Mesenteric fat pad (tissue), 1 donor: ENCODE measurements around the gene PPAT. TPM values are rescaled to one million over a fixed set of nuclear protein-coding genes. Genes with fewer than 3 reads are reported as not detected.

Source experiments
- DNase-seq: peaks from one replicate; pipeline ENCODE4 v3.0.0-alpha.2; 2020; ENCODE audit warnings: low spot score
- total RNA-seq: library from RNA; stranded (reverse); fragmentation: NEBNext Ultra II Directional; extraction: Animal tissue kit (Norgen Biotek cat#: 25700); gene quantifications from one replicate; pipeline ENCODE4 v1.2.1, GENCODE V29; 2021
- donor health status: DM: yes; HTN: yes; CAD: no.

Gene PPAT
- total RNA-seq, 1 donor from 2014 or later = 4.8 TPM

DNA sequence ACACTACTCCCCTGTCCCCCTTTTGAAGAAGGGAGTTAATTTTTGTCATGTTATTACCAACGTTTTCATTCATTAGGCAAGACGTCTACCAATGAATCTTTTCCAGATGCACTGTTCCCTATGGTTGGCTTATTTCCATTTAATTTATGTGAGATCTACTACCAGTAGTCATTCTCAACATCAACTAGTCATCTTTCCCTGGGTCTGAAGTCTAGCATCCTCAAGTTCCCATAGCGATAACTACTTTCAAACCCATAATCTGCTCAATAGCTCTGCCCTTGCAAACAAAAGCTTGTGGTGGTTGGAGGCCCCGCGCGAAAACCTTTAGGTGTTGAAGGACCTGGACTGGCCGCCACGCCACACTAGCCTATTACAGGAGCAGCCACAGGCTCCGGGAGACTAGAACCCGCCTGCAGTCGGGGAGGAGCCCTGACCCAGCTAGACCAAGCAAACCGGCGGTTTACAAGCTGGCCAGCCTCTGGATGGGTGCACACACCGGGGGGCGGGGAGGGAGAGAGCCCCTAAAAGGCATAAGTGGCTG is 746 bp downstream of the PPAT start:
- no peak for DNase-seq

- DNase-seq = no peak
Observed at GRCh38 chr4:56433280-56433679, 2.1 kb downstream of the PPAT start.

- no peak for DNase-seq
Observed at GRCh38 chr4:56430203-56430602, 5.2 kb downstream of the PPAT start.

DNA sequence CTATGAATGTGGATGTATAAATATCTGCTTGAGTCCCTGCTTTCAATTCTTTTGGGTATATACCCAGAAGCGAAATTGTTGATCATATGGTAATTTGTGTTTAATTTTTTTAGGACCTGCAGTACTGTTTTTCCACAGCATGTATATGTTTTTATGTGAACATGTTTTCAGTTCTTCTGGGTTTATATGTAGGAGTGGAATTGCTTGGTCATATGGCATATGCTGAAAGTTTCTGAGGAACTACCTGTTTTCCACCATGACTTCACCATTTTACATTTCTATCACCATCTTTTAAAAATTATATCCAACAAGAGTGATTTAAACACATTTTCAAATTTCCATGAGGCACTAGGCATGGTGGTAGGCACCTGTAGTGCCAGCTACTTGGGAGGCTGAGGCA is 8.2 kb downstream of the PPAT start:
- DNase-seq = no peak

DNA sequence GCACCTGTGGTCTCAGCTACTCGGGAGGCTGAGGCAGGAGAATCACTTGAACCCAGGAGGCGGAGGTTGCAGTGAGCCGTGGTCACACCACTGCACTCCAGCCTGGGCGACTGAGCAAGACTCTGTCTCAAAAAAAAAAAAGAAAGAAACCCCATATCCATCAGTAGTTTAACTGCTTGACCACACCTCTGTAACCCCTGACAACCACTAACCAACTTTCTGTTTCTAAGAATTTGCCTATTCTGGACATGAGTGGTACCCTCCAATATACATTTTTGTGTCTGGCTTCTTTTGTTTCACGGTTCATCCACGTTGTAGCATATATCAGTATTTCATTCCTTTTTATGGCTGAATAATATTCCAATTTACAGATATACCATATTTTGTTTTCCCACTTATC is 9.1 kb downstream of the PPAT start:
- DNase-seq = no peak

- DNase-seq = no peak
Observed at GRCh38 chr4:56425518-56425917, 9.9 kb downstream of the PPAT start.

- no peak for DNase-seq
Observed at GRCh38 chr4:56424697-56425514, 10.5 kb downstream of the PPAT start.

GRCh38 chr4:56424176-56424575 is 11.2 kb downstream of the PPAT start:
- DNase-seq = no peak

DNA sequence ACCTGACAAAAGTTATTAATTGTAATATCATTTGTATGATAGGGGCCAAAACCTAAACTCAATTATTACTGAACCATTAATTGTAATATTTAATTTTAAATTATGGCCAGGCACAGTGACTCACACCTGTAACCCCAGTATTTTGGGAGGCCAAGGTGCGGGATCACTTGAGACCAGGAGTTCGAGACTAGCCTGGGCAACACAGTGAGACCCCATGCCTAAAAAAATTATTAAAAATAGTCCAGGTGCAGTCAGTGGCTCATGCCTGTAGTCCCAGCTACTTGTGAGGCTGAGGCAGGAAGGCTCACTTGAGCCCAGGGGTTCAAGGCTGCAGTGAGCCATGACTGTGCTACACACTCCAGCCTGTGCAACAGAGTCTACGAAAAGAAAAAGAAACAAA is 18.0 kb downstream of the PPAT start:
- DNase-seq = no peak

- no peak for DNase-seq
Observed at GRCh38 chr4:56416349-56416748, 19.1 kb downstream of the PPAT start.

- no peak for DNase-seq
Observed at GRCh38 chr4:56414135-56414670, 21.2 kb downstream of the PPAT start.

DNA sequence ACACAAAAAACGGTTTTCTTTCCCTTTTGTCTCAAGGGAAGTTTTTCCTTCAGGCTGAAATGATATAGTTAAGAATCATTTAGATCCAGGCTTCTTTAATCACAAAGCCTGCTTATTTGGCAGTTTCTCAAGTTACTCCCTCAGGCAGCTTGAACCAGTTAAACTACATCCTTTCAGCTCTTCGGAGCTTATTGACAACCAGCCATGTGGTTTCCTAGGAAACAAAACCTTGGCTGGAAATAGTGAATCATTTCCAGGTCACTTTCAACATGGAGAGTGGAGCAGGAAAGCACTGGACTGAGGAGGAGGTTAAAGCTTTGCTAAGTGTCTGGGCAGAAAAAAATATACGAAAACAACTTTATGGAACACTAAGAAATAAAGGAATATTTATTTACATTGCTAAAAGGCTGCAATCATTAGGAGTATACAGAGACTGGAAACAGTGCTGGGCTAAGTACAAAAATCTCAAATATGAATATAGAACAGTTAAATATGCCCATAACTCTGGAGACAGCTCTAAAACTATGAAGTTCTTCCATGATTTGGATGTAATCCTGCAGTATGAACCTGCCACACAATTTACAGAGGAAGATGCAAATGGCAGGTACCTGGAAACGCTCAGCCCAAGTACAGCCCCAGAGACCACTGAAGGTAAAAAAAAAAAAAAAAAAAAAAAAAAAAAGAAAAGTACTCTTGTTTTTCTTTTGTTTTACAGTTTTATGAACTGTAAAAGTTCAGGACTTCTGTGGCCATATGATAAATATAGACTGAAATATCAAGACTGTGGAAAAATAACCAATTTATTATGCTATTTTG is 25.0 kb downstream of the PPAT start:
- DNase-seq = no peak

- no peak for DNase-seq
Observed at GRCh38 chr4:56409511-56410090, 25.8 kb downstream of the PPAT start.

GRCh38 chr4:56408978-56409377 is 26.4 kb downstream of the PPAT start:
- no peak for DNase-seq

DNA sequence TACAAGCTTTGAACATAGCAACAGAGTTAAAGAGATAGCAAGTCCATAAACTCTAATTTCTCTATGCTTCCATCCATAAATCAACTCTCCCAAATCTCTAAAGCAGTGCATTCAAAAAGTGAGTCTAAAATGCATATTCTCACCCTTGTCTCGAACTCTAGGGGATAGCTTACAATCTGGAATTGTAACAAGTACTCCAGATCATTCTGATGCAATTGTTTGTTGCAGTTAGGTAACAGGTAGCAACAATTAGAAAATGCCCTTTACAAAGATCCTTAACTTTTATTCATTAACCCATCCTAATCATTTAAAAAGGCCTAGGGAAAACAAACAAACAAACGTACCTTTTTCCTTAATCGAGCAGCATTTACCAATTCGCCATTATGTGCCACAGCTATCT is 29.3 kb downstream of the PPAT start:
- no peak for DNase-seq

DNA sequence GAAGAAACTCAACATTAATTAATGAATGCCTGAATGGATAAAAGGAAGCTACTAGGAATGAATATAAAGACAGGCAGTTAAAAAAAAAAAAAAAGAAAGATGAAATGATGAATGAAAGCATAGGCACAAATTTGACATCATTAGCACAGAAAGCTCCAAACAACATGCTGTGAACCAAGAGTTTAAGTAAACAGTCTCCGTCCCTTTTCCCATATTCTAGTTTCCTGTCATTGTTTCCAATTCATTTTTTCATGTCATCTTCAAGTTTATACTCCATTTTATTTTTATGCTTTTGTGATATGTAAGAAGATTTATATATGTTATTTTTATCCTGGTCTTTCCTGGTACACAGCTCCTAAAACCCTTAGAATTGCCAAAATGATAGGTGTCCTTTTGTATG is 30.4 kb downstream of the PPAT start:
- no peak for DNase-seq

GRCh38 chr4:56400560-56400959 is 34.9 kb downstream of the PPAT start:
- no peak for DNase-seq

- no peak for DNase-seq
Observed at GRCh38 chr4:56391270-56391669, 44.1 kb downstream of the PPAT start.

DNA sequence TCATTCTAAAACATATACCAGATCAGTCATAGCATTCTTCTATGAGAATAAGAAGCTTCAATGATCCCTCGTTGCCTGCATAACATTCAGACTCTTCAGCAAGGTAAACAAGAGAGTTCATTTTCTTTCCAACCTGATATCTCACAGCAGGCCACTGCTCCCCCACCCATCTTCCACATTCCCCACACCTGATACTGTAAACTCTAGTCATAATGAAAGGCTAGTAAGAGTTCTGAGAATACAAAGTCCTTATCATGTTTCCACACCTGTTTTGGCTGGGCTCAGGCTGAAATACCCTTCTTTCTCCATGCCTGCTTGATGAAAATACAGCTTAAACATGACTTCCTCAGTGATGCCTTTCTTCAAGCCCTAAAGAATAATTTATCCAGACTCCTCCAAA is 45.9 kb downstream of the PPAT start:
- no peak for DNase-seq

DNA sequence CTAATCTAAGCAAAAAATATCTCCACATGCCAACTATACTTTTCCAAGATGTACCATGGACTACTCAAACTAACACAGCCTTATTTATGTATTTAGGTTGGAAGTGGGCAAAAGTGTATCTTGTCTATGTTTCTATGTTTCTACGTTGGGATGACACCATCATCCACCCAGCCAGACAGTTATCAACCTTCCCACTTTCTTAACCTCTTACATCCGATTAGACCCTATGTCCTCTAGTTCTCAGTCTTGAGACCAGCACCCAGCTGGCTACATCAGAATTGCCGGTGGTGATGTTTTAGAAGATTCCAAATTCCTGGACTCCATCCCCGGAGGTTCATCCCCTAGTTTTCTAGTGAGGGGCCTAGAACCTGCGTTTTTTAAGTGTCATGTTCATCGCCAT is 47.1 kb downstream of the PPAT start:
- DNase-seq = no peak
